ENCODE measurements around the gene MSX2. TPM values are rescaled to one million over a fixed set of nuclear protein-coding genes. Genes with fewer than 3 reads are reported as not detected.
A peak's percentile ranks its signal among the peaks of the same experiment; 100 is the strongest.

MSX2 gene
- total RNA-seq, 1 experiment from 2014 or later = 8.5 TPM

GRCh38 chr5:174723979-174724483 is 351 bp upstream of the MSX2 start:
- Histone ChIP-seq H3K4me1 (ENCODE audit: control insufficient read depth, insufficient read depth, low read length) (peaks cover 33% of the 10 kb centered on the region), H3K4me3 (ENCODE audit: low read depth in 2 of 2, low read length in 2 of 2) (peak overlapping the region; percentile 84 to 90), H3K36me3 (ENCODE audit: control insufficient read depth, insufficient read depth, low read length) (peaks cover 2% of the 10 kb centered on the region; the same call in 1 of the 2 replicates), H3K27me3 (ENCODE audit: control insufficient read depth, insufficient read depth, low read length) (peaks cover 14% of the 10 kb centered on the region; the same call in 1 of the 2 replicates), H3K27ac (ENCODE audit: low read length) (peak overlapping the region; percentile 82), H3K9me3 (ENCODE audit: control insufficient read depth, insufficient read depth, low read depth, low read length) (no peaks in the 10 kb centered on the region)
- in situ Hi-C loops (cut with HindIII; ENCODE audit: low pct_unique_long_range_greater_than_20kb, low sequenced_read_pairs) = no loop called here
- DNase-seq (ENCODE audit: low read depth, low spot score) (no peak), ATAC-seq (peak; percentile 18; the same call in 1 of the 2 replicates)
- ChIA-PET CTCF (interaction anchor here (0.6 to 0.7 kb wide), 4 partner anchors 18 to 142 kb away, joined by 3 to 16 read pairs (median 9); no protein-coding TSS in a partner anchor), POLR2A (interaction anchor here (0.7 kb wide), 3 partner anchors 108 to 310 kb away, joined by 6 to 23 read pairs (median 11); no protein-coding TSS in a partner anchor)
- TF ChIP-seq SIN3A (IDR thresholded peaks at IDR 0.05; ENCODE audit: borderline replicate concordance, insufficient read depth, low read depth, low read length) (no peak), CTCF (IDR thresholded peaks at IDR 0.05) (peak; percentile 38; the same call in 1 of the 2 replicates), TCF7L2 (IDR thresholded peaks at IDR 0.05; ENCODE audit: low read depth, low read length) (no peak)
- intact Hi-C loops (cut with micrococcal nuclease; ENCODE audit: unreplicated experiment) = loop anchor here (5.0 to 10.0 kb wide), 2 partner anchors 139 to 192 kb away; no protein-coding TSS in a partner anchor
- no TSS peak for BruUV-seq (replicated peaks)

GRCh38 chr5:174725261-174725990 is 1.0 kb downstream of the MSX2 start:
- intact Hi-C loops (cut with micrococcal nuclease; ENCODE audit: unreplicated experiment) (loop anchor here (10.0 kb wide), 1 partner anchor 141 kb away; no protein-coding TSS in a partner anchor), in situ Hi-C loops (cut with HindIII; ENCODE audit: low pct_unique_long_range_greater_than_20kb, low sequenced_read_pairs) (no loop called here)
- no peak for DNase-seq (ENCODE audit: low read depth, low spot score)
- CTCF ChIA-PET = interaction anchor here (1.0 kb wide), 1 partner anchor 306 kb away, joined by 3 read pairs; no protein-coding TSS in a partner anchor
- Histone ChIP-seq H3K27ac (ENCODE audit: low read length) (peak overlapping the region; percentile 79), H3K27me3 (ENCODE audit: control insufficient read depth, insufficient read depth, low read length) (peaks cover 14% of the 10 kb centered on the region; the same call in 1 of the 2 replicates), H3K9me3 (ENCODE audit: control insufficient read depth, insufficient read depth, low read depth, low read length) (no peaks in the 10 kb centered on the region), H3K36me3 (ENCODE audit: control insufficient read depth, insufficient read depth, low read length) (peaks cover 2% of the 10 kb centered on the region; the same call in 1 of the 2 replicates), H3K4me3 (ENCODE audit: low read depth in 2 of 2, low read length in 2 of 2) (peak overlapping the region; percentile 84 to 90), H3K4me1 (ENCODE audit: control insufficient read depth, insufficient read depth, low read length) (peaks cover 30% of the 10 kb centered on the region)
- POLR2A ChIA-PET = no interaction called here
- BruUV-seq (replicated peaks) = no TSS peak
- TF ChIP-seq CTCF (IDR thresholded peaks at IDR 0.05) (no peak), REST (IDR thresholded peaks at IDR 0.05; ENCODE audit: insufficient read depth in 1 of 2, low read depth in 2 of 2, low read length in 1 of 2) (no peak), SIN3A (IDR thresholded peaks at IDR 0.05; ENCODE audit: borderline replicate concordance, insufficient read depth, low read depth, low read length) (no peak), TCF7L2 (IDR thresholded peaks at IDR 0.05; ENCODE audit: low read depth, low read length) (no peak), POLR2AphosphoS5 (IDR thresholded peaks at IDR 0.05; ENCODE audit: low read depth, low read length) (no peak)
- ATAC-seq = no peak
